GM18867 (cell line): ENCODE measurements around the gene NUDCD3.

Source experiments
- ATAC-seq: cut with Tn5 transposase; IDR thresholded peaks from one replicate; pipeline ENCODE4 v1.9.1; 2021; ENCODE audit warnings: mild to moderate bottlenecking, moderate library complexity; ENCODE audit not compliant: unreplicated experiment

NUDCD3 gene

GRCh38 chr7:44482502-44483485 is 7.7 kb downstream of the NUDCD3 start:
- ATAC-seq = no peak

- ATAC-seq = no peak
Measured at GRCh38 chr7:44477938-44478337, 12.5 kb downstream of the NUDCD3 start.

GRCh38 chr7:44477063-44477830 is 13.2 kb downstream of the NUDCD3 start:
- peak; percentile 80 for ATAC-seq

- ATAC-seq = no peak
Measured at GRCh38 chr7:44476313-44476712, 14.1 kb downstream of the NUDCD3 start.

GRCh38 chr7:44473295-44473694 is 17.2 kb downstream of the NUDCD3 start:
- ATAC-seq = no peak

- no peak for ATAC-seq
Measured at GRCh38 chr7:44472843-44473242, 17.6 kb downstream of the NUDCD3 start.

- ATAC-seq = no peak
Measured at GRCh38 chr7:44471850-44472249, 18.6 kb downstream of the NUDCD3 start.

GRCh38 chr7:44471436-44471835 is 19.0 kb downstream of the NUDCD3 start:
- ATAC-seq = no peak

- no peak for ATAC-seq
Measured at GRCh38 chr7:44470628-44471245, 19.7 kb downstream of the NUDCD3 start.

- no peak for ATAC-seq
Measured at GRCh38 chr7:44470135-44470479, 20.4 kb downstream of the NUDCD3 start.

- no peak for ATAC-seq
Measured at GRCh38 chr7:44469461-44470134, 20.9 kb downstream of the NUDCD3 start.

GRCh38 chr7:44467217-44467548 is 23.3 kb downstream of the NUDCD3 start:
- ATAC-seq = no peak

- ATAC-seq = no peak
Measured at GRCh38 chr7:44466300-44467216, 23.9 kb downstream of the NUDCD3 start.

- no peak for ATAC-seq
Measured at GRCh38 chr7:44465490-44465889, 25.0 kb downstream of the NUDCD3 start.

GRCh38 chr7:44463169-44463808 is 27.2 kb downstream of the NUDCD3 start:
- ATAC-seq = no peak

GRCh38 chr7:44461387-44461786 is 29.1 kb downstream of the NUDCD3 start:
- no peak for ATAC-seq

GRCh38 chr7:44460325-44460724 is 30.1 kb downstream of the NUDCD3 start:
- ATAC-seq = peak; percentile 98

- ATAC-seq = no peak
Measured at GRCh38 chr7:44455155-44455554, 35.3 kb downstream of the NUDCD3 start.

GRCh38 chr7:44454348-44454747 is 36.1 kb downstream of the NUDCD3 start:
- ATAC-seq = no peak

- ATAC-seq = no peak
Measured at GRCh38 chr7:44451123-44451522, 39.3 kb downstream of the NUDCD3 start.
